A549 (cell line): Measurements from ENCODE around the gene POLR3E. TPM values are rescaled to one million over a fixed set of nuclear protein-coding genes. Genes with fewer than 3 reads are reported as not detected.

ENCODE experiments used
- ATAC-seq, 2 experiments: fragments of 200-7000 bp in 1 of 2; fragments of >200 bp in 1 of 2; cut with Nextera tagmentation in 1 of 2; cut with Tn5 transposase in 1 of 2; 3 replicates each; pipeline versions ENCODE4 v1.8.0 to v1.9.1; 2018 to 2020; ENCODE audit warnings: mild to moderate bottlenecking in 1 of 2, moderate library complexity in 1 of 2
- CTCF ChIA-PET: fragments of 300-600 bp; sonication (Branson Sonifier 250); formaldehyde crosslinking; extraction: SDS; loops from one replicate; lab custom pipeline; 2021; ENCODE audit warnings: antibody characterized with exemption, inconsistent platforms; lab: Yijun Ruan, JAX
- POLR2A ChIA-PET: fragments of 350-600 bp; formaldehyde crosslinking; extraction: SDS; loops from one replicate; lab custom pipeline; 2021; ENCODE audit warnings: antibody characterized with exemption, inconsistent platforms; lab: Yijun Ruan, JAX
- DNase-seq, 2 experiments: peaks; one replicate each; pipeline versions ENCODE4 v3.0.0 to v3.0.0-alpha.2; 2011 to 2016; ENCODE audit warnings: low read depth in 1 of 2, low spot score in 1 of 2
- FAIRE-seq: peaks from 2 replicates; lab custom pipeline; 2011; peaks lifted over from hg19 to GRCh38; lab: Jason Lieb, UNC
- H3K27ac ChIP-seq, 2 experiments: fragments of >200 bp; sonication (Bioruptor Twin); formaldehyde crosslinking; 3 replicates each; pipeline ENCODE4 v1.5.1; 2016 to 2017
- H3K4me1 ChIP-seq: fragments of >200 bp; sonication (Bioruptor Twin); formaldehyde crosslinking; 3 replicates; pipeline ENCODE4 v1.6.1; 2016
- H3K4me2 ChIP-seq: fragments of >200 bp; sonication (Bioruptor Twin); formaldehyde crosslinking; 3 replicates; pipeline ENCODE4 v1.6.1; 2016
- H3K4me3 ChIP-seq: fragments of >200 bp; sonication (Bioruptor Twin); formaldehyde crosslinking; 3 replicates; pipeline ENCODE4 v1.5.1; 2016
- H3K9me3 ChIP-seq: fragments of >200 bp; sonication (Bioruptor Twin); formaldehyde crosslinking; 3 replicates; pipeline ENCODE4 v1.6.1; 2016
- ATOH8 ChIP-seq: fragments of 250-450 bp; sonication (Bioruptor Pico); IDR thresholded peaks from 2 replicates; pipeline ENCODE4 v1.5.0; 2020; ENCODE audit warnings: low read depth, mild to moderate bottlenecking, moderate library complexity
- BCL3 ChIP-seq: fragments of >200 bp; sonication (Bioruptor Twin); formaldehyde crosslinking; IDR thresholded peaks from 3 replicates; pipeline ENCODE4 v1.6.1; 2016
- CBX8 ChIP-seq: fragments of 200-600 bp; sonication (generic); IDR thresholded peaks from 2 replicates; pipeline ENCODE4 v1.6.1; 2016
- E2F6 ChIP-seq: IDR thresholded peaks from 2 replicates; pipeline ENCODE4 v1.6.1; 2012; ENCODE audit warnings: low read depth, borderline replicate concordance
- EHF ChIP-seq: fragments of 250-450 bp; sonication (Bioruptor Pico); IDR thresholded peaks from 2 replicates; pipeline ENCODE4 v1.5.0; 2020; ENCODE audit warnings: mild to moderate bottlenecking
- HDAC2 ChIP-seq: fragments of 200-600 bp; sonication (generic); IDR thresholded peaks from 2 replicates; pipeline ENCODE4 v1.6.1; 2016
- HEYL ChIP-seq: fragments of 250-450 bp; sonication (Bioruptor Pico); IDR thresholded peaks from 2 replicates; pipeline ENCODE4 v1.8.0; 2021; ENCODE audit warnings: mild to moderate bottlenecking, moderate library complexity
- KDM5A ChIP-seq: fragments of 200-600 bp; sonication (generic); IDR thresholded peaks from 2 replicates; pipeline ENCODE4 v1.6.1; 2016; ENCODE audit warnings: antibody characterized with exemption, mild to moderate bottlenecking
- MAFK ChIP-seq: fragments of 450-650 bp; IDR thresholded peaks from 2 replicates; pipeline ENCODE4 v1.6.1; 2014; ENCODE audit not compliant: partially characterized antibody
- MYC ChIP-seq: IDR thresholded peaks from 2 replicates; pipeline ENCODE4 v1.6.1; 2012; ENCODE audit warnings: mild to moderate bottlenecking, inconsistent platforms, low read length, improper control_type of control experiment, borderline replicate concordance
- PHF8 ChIP-seq: fragments of 200-600 bp; sonication (generic); IDR thresholded peaks from 2 replicates; pipeline ENCODE4 v1.6.1; 2016; ENCODE audit warnings: low read depth, mild to moderate bottlenecking, antibody characterized with exemption, moderate library complexity, borderline replicate concordance
- RFX5 ChIP-seq: fragments of 450-650 bp; IDR thresholded peaks from 2 replicates; pipeline ENCODE4 v1.7.1; 2014; ENCODE audit warnings: antibody characterized with exemption, mild to moderate bottlenecking, moderate library complexity
- SREBF2 ChIP-seq: fragments of 450-650 bp; IDR thresholded peaks from 2 replicates; pipeline ENCODE4 v1.6.1; 2014; ENCODE audit warnings: mild to moderate bottlenecking, moderate library complexity
- TP53 ChIP-seq: fragments of 250-450 bp; sonication (Bioruptor Pico); IDR thresholded peaks from 2 replicates; pipeline ENCODE4 v1.5.0; 2021; ENCODE audit warnings: mild to moderate bottlenecking, moderate library complexity
- ZSCAN20 ChIP-seq: fragments of 250-450 bp; sonication (Bioruptor Pico); IDR thresholded peaks from 2 replicates; pipeline ENCODE4 v1.8.0; 2022; ENCODE audit warnings: mild to moderate bottlenecking, moderate library complexity
- WGBS: methylation state at CpG from one replicate; pipeline ENCODE4 v1.1.6; 2017; ENCODE audit errors: missing lambda C conversion rate; 5-methylcytosine and 5-hydroxymethylcytosine counted together
- polyA plus RNA-seq, 4 experiments: library from polyadenylated mRNA; depleted of rRNA in 3 of 4; stranded (reverse); fragments of >200 nt; fragmentation: RNase III in 1 of 4; extraction: RNeasy Plus Mini Kit Qiagen cat#74134 plus additional on column Dnase treatment in 1 of 4; gene quantifications; 2 replicates in 3 of 4; 3 replicates in 1 of 4; pipeline ENCODE4 v1.2.3, GENCODE V29; 2011 to 2017
- TF ChIP-seq, protein P1 (sequence below): fragments of 200-600 bp; sonication (generic); IDR thresholded peaks from 2 replicates; pipeline ENCODE4 v1.6.1; 2016; ENCODE audit warnings: antibody characterized with exemption, mild to moderate bottlenecking, moderate library complexity
- TF ChIP-seq, protein P2 (sequence below): fragments of 150-350 bp; IDR thresholded peaks from 2 replicates; pipeline ENCODE4 v1.6.1; 2014; ENCODE audit warnings: low read depth, mild to moderate bottlenecking, low read length
- TF ChIP-seq, protein P3 (sequence below): IDR thresholded peaks from 2 replicates; pipeline ENCODE4 v1.6.1; 2012

The POLR3E gene
- polyA plus RNA-seq, 2 of the 4 experiments (the other 2 are of a cell fraction) = 54.6 to 77.9 TPM

- peak; percentile 46 to 59 for ATAC-seq
These were observed 76.6 kb downstream of the POLR3E start for GRCh38 chr16:22373662-22374310.

More at GRCh38 chr16:22373662-22374310, 76.6 kb downstream of the POLR3E start:
- Histone ChIP-seq H3K4me1 (peaks cover 44% of the 10 kb centered on the region), H3K4me3 (peak overlapping the region; percentile 88), H3K4me2 (peak overlapping the region; percentile 95), H3K27ac (peak overlapping the region; percentile 86 to 90), H3K9me3 (no peaks in the 10 kb centered on the region)
- DNase-seq = no peak
- TF ChIP-seq, protein P1, sequence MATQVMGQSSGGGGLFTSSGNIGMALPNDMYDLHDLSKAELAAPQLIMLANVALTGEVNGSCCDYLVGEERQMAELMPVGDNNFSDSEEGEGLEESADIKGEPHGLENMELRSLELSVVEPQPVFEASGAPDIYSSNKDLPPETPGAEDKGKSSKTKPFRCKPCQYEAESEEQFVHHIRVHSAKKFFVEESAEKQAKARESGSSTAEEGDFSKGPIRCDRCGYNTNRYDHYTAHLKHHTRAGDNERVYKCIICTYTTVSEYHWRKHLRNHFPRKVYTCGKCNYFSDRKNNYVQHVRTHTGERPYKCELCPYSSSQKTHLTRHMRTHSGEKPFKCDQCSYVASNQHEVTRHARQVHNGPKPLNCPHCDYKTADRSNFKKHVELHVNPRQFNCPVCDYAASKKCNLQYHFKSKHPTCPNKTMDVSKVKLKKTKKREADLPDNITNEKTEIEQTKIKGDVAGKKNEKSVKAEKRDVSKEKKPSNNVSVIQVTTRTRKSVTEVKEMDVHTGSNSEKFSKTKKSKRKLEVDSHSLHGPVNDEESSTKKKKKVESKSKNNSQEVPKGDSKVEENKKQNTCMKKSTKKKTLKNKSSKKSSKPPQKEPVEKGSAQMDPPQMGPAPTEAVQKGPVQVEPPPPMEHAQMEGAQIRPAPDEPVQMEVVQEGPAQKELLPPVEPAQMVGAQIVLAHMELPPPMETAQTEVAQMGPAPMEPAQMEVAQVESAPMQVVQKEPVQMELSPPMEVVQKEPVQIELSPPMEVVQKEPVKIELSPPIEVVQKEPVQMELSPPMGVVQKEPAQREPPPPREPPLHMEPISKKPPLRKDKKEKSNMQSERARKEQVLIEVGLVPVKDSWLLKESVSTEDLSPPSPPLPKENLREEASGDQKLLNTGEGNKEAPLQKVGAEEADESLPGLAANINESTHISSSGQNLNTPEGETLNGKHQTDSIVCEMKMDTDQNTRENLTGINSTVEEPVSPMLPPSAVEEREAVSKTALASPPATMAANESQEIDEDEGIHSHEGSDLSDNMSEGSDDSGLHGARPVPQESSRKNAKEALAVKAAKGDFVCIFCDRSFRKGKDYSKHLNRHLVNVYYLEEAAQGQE = no peak
- TF ChIP-seq, protein P2, sequence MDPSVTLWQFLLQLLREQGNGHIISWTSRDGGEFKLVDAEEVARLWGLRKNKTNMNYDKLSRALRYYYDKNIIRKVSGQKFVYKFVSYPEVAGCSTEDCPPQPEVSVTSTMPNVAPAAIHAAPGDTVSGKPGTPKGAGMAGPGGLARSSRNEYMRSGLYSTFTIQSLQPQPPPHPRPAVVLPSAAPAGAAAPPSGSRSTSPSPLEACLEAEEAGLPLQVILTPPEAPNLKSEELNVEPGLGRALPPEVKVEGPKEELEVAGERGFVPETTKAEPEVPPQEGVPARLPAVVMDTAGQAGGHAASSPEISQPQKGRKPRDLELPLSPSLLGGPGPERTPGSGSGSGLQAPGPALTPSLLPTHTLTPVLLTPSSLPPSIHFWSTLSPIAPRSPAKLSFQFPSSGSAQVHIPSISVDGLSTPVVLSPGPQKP = no peak
- no peak for TF ChIP-seq KDM5A
- no peak for TF ChIP-seq EHF (CRISPR knock-in tag)
- no peak for TF ChIP-seq MYC
- TF ChIP-seq HEYL = no peak
- no peak for TF ChIP-seq ZSCAN20 (CRISPR knock-in tag)
- TF ChIP-seq PHF8 = peak; percentile 54
- TF ChIP-seq, protein P3, sequence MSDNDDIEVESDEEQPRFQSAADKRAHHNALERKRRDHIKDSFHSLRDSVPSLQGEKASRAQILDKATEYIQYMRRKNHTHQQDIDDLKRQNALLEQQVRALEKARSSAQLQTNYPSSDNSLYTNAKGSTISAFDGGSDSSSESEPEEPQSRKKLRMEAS = peak; percentile 33
- no peak for TF ChIP-seq ATOH8
- peak; percentile 46; the same call in 1 of the 2 replicates for TF ChIP-seq E2F6
- TF ChIP-seq MAFK = no peak
- no peak for TF ChIP-seq CBX8
- TF ChIP-seq HDAC2 = no peak
- TF ChIP-seq TP53 (CRISPR knock-in tag) = no peak
- TF ChIP-seq RFX5 = no peak
- TF ChIP-seq SREBF2 = no peak
- no peak for TF ChIP-seq BCL3
- no peak for FAIRE-seq
- ChIA-PET POLR2A (interaction anchor here (0.8 kb wide), 1 partner anchor 25 kb away, joined by 3 read pairs; no protein-coding TSS in a partner anchor), CTCF (interaction anchor here (0.8 to 1.4 kb wide), 7 partner anchors 13 to 1073 kb away, joined by 3 to 5 read pairs (median 3); no protein-coding TSS in a partner anchor)
- 1% methylated on average over 19 of the region's 51 CpGs for WGBS
